ENCODE results near the gene PGAP6. TPM values are rescaled to one million over a fixed set of nuclear protein-coding genes. Genes with fewer than 3 reads are reported as not detected.

PGAP6 gene
- total and polyA plus RNA-seq, 9 of the 15 experiments (the other 6 are each of a cell fraction or from before 2014, with no cell fraction given), result 0.45 to 50.2 (median 39.3) TPM

GRCh38 chr16:397736-398332 lies 16.1 kb upstream of the PGAP6 start (continued):
- TF ChIP-seq ZFP91 (CRISPR knock-in tag; IDR thresholded peaks at IDR 0.05) (no peak), CBX8 (IDR thresholded peaks at IDR 0.05; ENCODE audit: borderline replicate concordance, extremely low read depth, low read depth, low read length, poor library complexity, severe bottlenecking) (no peak), DMBX1 (CRISPR knock-in tag; IDR thresholded peaks at IDR 0.05; ENCODE audit: borderline replicate concordance) (no peak), CBFA2T3 (IDR thresholded peaks at IDR 0.05) (no peak), ZNF75A (CRISPR knock-in tag; IDR thresholded peaks at IDR 0.05) (no peak), NR2C1 (IDR thresholded peaks at IDR 0.05) (no peak), NR2C1 (tag; IDR thresholded peaks at IDR 0.05) (no peak), TOE1 (IDR thresholded peaks at IDR 0.05; ENCODE audit: borderline replicate concordance) (no peak), TOE1 (CRISPR knock-in tag; IDR thresholded peaks at IDR 0.05; ENCODE audit: borderline replicate concordance, low read depth) (no peak), MAZ (CRISPR knock-in tag; conservative IDR thresholded peaks at IDR 0.05 in 1 of 2, IDR thresholded peaks at IDR 0.05 in 1 of 2) (0 out of 4 replicates have a peak, but pooled peaks of 1 of the 2 experiments have one; percentile 26), CREB3 (tag; conservative IDR thresholded peaks at IDR 0.05; ENCODE audit: low read depth) (no peak), CTCFL (IDR thresholded peaks at IDR 0.05; ENCODE audit: borderline replicate concordance, insufficient read depth, low read depth, low read length, poor library complexity, severe bottlenecking) (peak; percentile 73), ZNF41 (CRISPR knock-in tag; conservative IDR thresholded peaks at IDR 0.05) (no peak), CTCF (IDR thresholded peaks at IDR 0.05 in 2 of 3, conservative IDR thresholded peaks at IDR 0.05 in 1 of 3; ENCODE audit: insufficient read depth in 2 of 3, low read depth in 1 of 3, low read length in 3 of 3) (peak; percentile 50 to 81 (median 51)), CCNT2 (IDR thresholded peaks at IDR 0.05; ENCODE audit: borderline replicate concordance, extremely low read depth, insufficient read length, low read depth, low read length) (no peak), NR0B1 (IDR thresholded peaks at IDR 0.05; ENCODE audit: partially characterized antibody) (no peak)

Data from K562 (cell line).